Chondrocyte (in vitro differentiated cells): ENCODE data around the gene ADAM19. TPM values are rescaled to one million over a fixed set of nuclear protein-coding genes. Genes with fewer than 3 reads are reported as not detected.

Experiments used
- DNase-seq: peaks from one replicate; pipeline ENCODE4 v3.0.0; 2021; ENCODE audit warnings: mixed read lengths, low spot score
- H3K27ac Mint-ChIP-seq: one replicate; pipeline ENCODE4 v1.8.0; 2021; ENCODE audit warnings: mild to moderate bottlenecking, moderate library complexity, mixed read lengths; ENCODE audit not compliant: unreplicated experiment
- H3K27me3 Mint-ChIP-seq: 2 replicates; pipeline ENCODE4 v1.8.0; 2021; ENCODE audit warnings: low read depth, mixed read lengths
- H3K36me3 Mint-ChIP-seq: 2 replicates; pipeline ENCODE4 v1.8.0; 2021; ENCODE audit warnings: low read depth, mixed read lengths
- H3K4me1 Mint-ChIP-seq: 2 replicates; pipeline ENCODE4 v1.8.0; 2021; ENCODE audit warnings: low read depth, mild to moderate bottlenecking, mixed read lengths
- H3K4me3 Mint-ChIP-seq: one replicate; pipeline ENCODE4 v1.8.0; 2021; ENCODE audit warnings: mild to moderate bottlenecking, moderate library complexity, mixed read lengths; ENCODE audit not compliant: unreplicated experiment
- H3K9me3 Mint-ChIP-seq: 2 replicates; pipeline ENCODE4 v1.8.0; 2021; ENCODE audit warnings: low read depth, mixed read lengths
- CTCF ChIP-seq: fragments of 200-600 bp; sonication (generic); IDR thresholded peaks from 2 replicates; pipeline ENCODE4 v1.5.0; 2021; ENCODE audit warnings: antibody characterized with exemption, mild to moderate bottlenecking, moderate library complexity
- total RNA-seq: library from RNA; stranded (reverse); gene quantifications from 3 replicates; pipeline ENCODE4 v1.2.1, GENCODE V29; 2021

ADAM19 gene
- total RNA-seq, 1 donor from 2014 or later: 125 TPM

- Mint-ChIP-seq H3K4me1 (peaks cover 6% of the 10 kb centered on the region), H3K4me3 (no peak overlapping the region), H3K27ac (no peak overlapping the region), H3K9me3 (no peaks in the 10 kb centered on the region), H3K27me3 (no peaks in the 10 kb centered on the region), H3K36me3 (peaks cover 22% of the 10 kb centered on the region)
- no peak for TF ChIP-seq CTCF
- DNase-seq: no peak
These were observed 94.3 kb downstream of the ADAM19 start for GRCh38 chr5:157481265-157481664.

DNA sequence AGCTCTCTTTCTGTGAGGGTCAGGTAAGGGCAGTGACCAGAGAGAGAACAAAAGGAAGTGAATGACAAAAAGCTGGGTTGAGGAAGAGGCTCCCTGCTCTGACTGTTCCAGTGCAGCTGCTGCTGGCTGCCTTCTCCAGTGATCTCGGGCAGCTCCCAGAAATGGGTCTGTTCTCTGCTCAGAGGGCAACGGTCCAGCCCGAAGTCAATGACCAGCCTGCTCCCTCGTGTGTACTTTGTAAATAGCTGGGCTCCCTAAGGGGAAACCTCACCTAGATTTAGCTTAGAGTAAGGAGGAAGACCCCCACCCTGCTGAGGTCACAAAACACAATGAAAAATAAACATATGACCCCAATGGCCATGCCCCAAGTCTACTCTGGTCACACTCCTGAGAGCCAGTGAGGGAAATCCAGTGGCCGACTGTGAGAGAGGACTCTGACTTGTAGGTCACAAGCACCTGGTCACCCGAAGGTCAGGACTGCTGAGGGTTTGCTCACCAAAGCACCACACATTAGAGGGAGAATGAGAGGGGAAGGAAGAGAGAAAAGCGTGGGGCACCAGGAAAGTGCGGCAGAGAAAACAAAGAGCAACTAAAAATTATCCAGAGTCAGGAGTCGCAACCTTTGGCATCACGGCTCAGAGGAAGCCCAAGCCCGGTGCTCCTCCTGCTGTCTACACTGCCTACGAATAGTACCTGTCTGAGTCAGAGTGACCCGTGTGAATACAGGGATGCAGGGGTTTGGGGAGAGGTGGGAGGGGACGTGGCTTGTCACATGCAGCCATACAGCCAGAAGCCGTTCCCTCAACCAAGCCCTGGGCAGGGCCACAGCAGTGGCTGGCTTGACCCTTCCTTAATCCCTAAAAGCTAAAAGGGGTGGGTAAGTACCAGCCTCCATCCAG lies 95.7 kb downstream of the ADAM19 start:
- Mint-ChIP-seq H3K27me3 (no peaks in the 10 kb centered on the region), H3K4me1 (peaks cover 7% of the 10 kb centered on the region), H3K27ac (peak overlapping the region; percentile 77), H3K4me3 (no peak overlapping the region), H3K36me3 (peaks cover 19% of the 10 kb centered on the region), H3K9me3 (no peaks in the 10 kb centered on the region)
- no peak for DNase-seq
- no peak for TF ChIP-seq CTCF

GRCh38 chr5:157479166-157479565 lies 96.4 kb downstream of the ADAM19 start:
- Mint-ChIP-seq H3K4me1 (peaks cover 12% of the 10 kb centered on the region), H3K36me3 (peaks cover 16% of the 10 kb centered on the region), H3K4me3 (no peak overlapping the region), H3K9me3 (no peaks in the 10 kb centered on the region), H3K27ac (peak overlapping the region; percentile 77), H3K27me3 (no peaks in the 10 kb centered on the region)
- DNase-seq: no peak
- no peak for TF ChIP-seq CTCF

- H3K27me3 Mint-ChIP-seq: no peaks in the 10 kb centered on the region
- H3K27ac Mint-ChIP-seq: no peak overlapping the region
- no peak for TF ChIP-seq CTCF
- no peaks in the 10 kb centered on the region for H3K9me3 Mint-ChIP-seq
- H3K36me3 Mint-ChIP-seq: peaks cover 12% of the 10 kb centered on the region
- no peak for DNase-seq
- no peak overlapping the region for H3K4me3 Mint-ChIP-seq
- H3K4me1 Mint-ChIP-seq: peaks cover 16% of the 10 kb centered on the region
These were observed 96.8 kb downstream of the ADAM19 start for GRCh38 chr5:157478726-157479125.

DNA sequence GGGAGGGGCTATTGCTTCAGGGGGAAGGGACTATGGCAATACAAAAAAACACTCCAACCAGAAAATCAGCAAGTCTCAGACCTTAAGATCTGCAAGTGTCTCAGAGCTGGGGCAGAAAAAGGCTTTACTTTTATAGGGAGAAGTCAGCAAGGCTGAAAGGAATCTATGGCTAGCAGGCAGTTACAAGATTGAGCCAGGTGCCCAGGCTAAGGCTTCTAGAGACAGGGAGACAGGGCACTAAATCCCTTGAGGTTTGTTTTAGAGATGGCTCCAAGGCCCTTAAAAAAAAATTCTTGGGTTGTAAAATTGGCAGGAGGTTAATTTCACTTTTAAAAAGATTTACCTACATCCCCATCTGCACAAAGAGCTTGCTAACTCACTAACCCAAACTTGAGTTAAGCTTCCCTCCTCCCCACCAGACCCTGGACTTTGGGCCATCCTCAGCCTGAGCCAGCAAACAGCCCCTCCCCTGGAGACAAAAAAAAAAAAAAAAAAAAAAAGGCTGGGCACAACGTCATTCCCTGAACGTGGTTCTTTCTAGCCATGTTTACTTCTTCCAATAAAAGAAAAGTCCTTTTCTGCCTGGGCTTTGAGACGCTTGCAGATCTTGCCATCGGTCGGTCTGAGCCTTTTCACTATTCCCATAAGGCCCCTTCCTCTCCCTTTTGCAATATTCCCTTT lies 97.6 kb downstream of the ADAM19 start:
- H3K4me1 Mint-ChIP-seq: peaks cover 24% of the 10 kb centered on the region
- peaks cover 15% of the 10 kb centered on the region for H3K36me3 Mint-ChIP-seq
- no peak for TF ChIP-seq CTCF
- H3K27me3 Mint-ChIP-seq: no peaks in the 10 kb centered on the region
- DNase-seq: no peak
- no peak overlapping the region for H3K4me3 Mint-ChIP-seq
- H3K27ac Mint-ChIP-seq: peak overlapping the region; percentile 30
- H3K9me3 Mint-ChIP-seq: no peaks in the 10 kb centered on the region
